H9 (cell line): ENCODE results near the gene MACROD1. TPM values are rescaled to one million over a fixed set of nuclear protein-coding genes. Genes with fewer than 3 reads are reported as not detected.

Experiments
- DNase-seq: peaks from one replicate; pipeline ENCODE4 v3.0.0-alpha.2; 2017
- H2AFZ ChIP-seq: one replicate; pipeline ENCODE4 v1.6.1; 2013; ENCODE audit warnings: mild to moderate bottlenecking, low read length, control low read depth, moderate library complexity
- H2AK5ac ChIP-seq: 2 replicates; pipeline ENCODE4 v1.6.1; 2013; ENCODE audit warnings: low read length, control low read depth, mixed read lengths; ENCODE audit not compliant: insufficient read length
- H2BK120ac ChIP-seq: one replicate; pipeline ENCODE4 v1.6.1; 2013; ENCODE audit warnings: low read depth, mild to moderate bottlenecking, low read length, control low read depth, inconsistent platforms; ENCODE audit not compliant: poor library complexity, severe bottlenecking
- H2BK12ac ChIP-seq: 2 replicates; pipeline ENCODE4 v1.6.1; 2013; ENCODE audit warnings: low read length, control low read depth, mixed read lengths, low read depth; ENCODE audit not compliant: insufficient read length
- H2BK15ac ChIP-seq: 2 replicates; pipeline ENCODE4 v1.6.1; 2013; ENCODE audit warnings: low read depth, low read length, control low read depth
- H2BK20ac ChIP-seq: one replicate; pipeline ENCODE4 v1.6.1; 2013; ENCODE audit warnings: low read depth, mild to moderate bottlenecking, low read length, control low read depth, inconsistent platforms; ENCODE audit not compliant: poor library complexity, severe bottlenecking
- H2BK5ac ChIP-seq: 2 replicates; pipeline ENCODE4 v1.6.1; 2013; ENCODE audit warnings: low read length, control low read depth, mixed read lengths; ENCODE audit not compliant: insufficient read length
- H3K14ac ChIP-seq: 2 replicates; pipeline ENCODE4 v1.6.1; 2013; ENCODE audit warnings: low read length, control low read depth; ENCODE audit not compliant: insufficient read depth
- H3K18ac ChIP-seq: 2 replicates; pipeline ENCODE4 v1.6.1; 2013; ENCODE audit warnings: low read depth, mild to moderate bottlenecking, mixed read lengths, low read length, control low read depth; ENCODE audit not compliant: insufficient read length
- H3K23ac ChIP-seq: 2 replicates; pipeline ENCODE4 v1.6.1; 2013; ENCODE audit warnings: low read length, control low read depth, mixed read lengths, low read depth; ENCODE audit not compliant: insufficient read length
- H3K23me2 ChIP-seq: 2 replicates; pipeline ENCODE4 v1.6.1; 2013; ENCODE audit warnings: low read depth, mild to moderate bottlenecking, mixed read lengths, low read length, control low read depth; ENCODE audit not compliant: insufficient read length, poor library complexity, severe bottlenecking
- H3K27ac ChIP-seq: 2 replicates; pipeline ENCODE4 v1.5.1; 2013; ENCODE audit warnings: low read length, control low read depth, mixed read lengths, low read depth; ENCODE audit not compliant: insufficient read length
- H3K27me3 ChIP-seq: 2 replicates; pipeline ENCODE4 v1.6.1; 2013; ENCODE audit warnings: low read length, control low read depth, inconsistent platforms; ENCODE audit not compliant: insufficient read depth
- H3K4ac ChIP-seq: 2 replicates; pipeline ENCODE4 v1.6.1; 2013; ENCODE audit warnings: low read depth, mild to moderate bottlenecking, control low read depth, inconsistent platforms, low read length, moderate library complexity
- H3K4me1 ChIP-seq: 2 replicates; pipeline ENCODE4 v1.6.1; 2013; ENCODE audit warnings: low read length, control low read depth, inconsistent platforms; ENCODE audit not compliant: insufficient read depth
- H3K4me2 ChIP-seq: 2 replicates; pipeline ENCODE4 v1.6.1; 2013; ENCODE audit warnings: low read length, control low read depth, mixed read lengths; ENCODE audit not compliant: insufficient read length, insufficient read depth
- H3K56ac ChIP-seq: 2 replicates; pipeline ENCODE4 v1.6.1; 2013; ENCODE audit warnings: low read depth, mild to moderate bottlenecking, mixed read lengths, low read length, control low read depth; ENCODE audit not compliant: insufficient read length
- H3K79me1 ChIP-seq: 2 replicates; pipeline ENCODE4 v1.6.1; 2013; ENCODE audit warnings: low read depth, mild to moderate bottlenecking, moderate library complexity, low read length, control low read depth, inconsistent platforms; ENCODE audit not compliant: insufficient read depth, poor library complexity, severe bottlenecking
- H3K79me2 ChIP-seq: 2 replicates; pipeline ENCODE4 v1.6.1; 2013; ENCODE audit warnings: low read length, control low read depth, inconsistent platforms; ENCODE audit not compliant: insufficient read depth
- H3K9ac ChIP-seq: 2 replicates; pipeline ENCODE4 v1.6.1; 2013; ENCODE audit warnings: low read length, control low read depth, mixed read lengths; ENCODE audit not compliant: insufficient read length; ENCODE audit errors: extremely low read depth
- H3K9me3 ChIP-seq: one replicate; pipeline ENCODE4 v1.6.1; 2013; ENCODE audit warnings: low read depth, low read length, inconsistent platforms; ENCODE audit not compliant: control insufficient read depth
- H3T11ph ChIP-seq: one replicate; pipeline ENCODE4 v1.6.1; 2013; ENCODE audit warnings: mild to moderate bottlenecking, low read length, control low read depth, inconsistent platforms
- H4K20me1 ChIP-seq: one replicate; pipeline ENCODE4 v1.6.1; 2013; ENCODE audit not compliant: control insufficient read depth, insufficient read length, insufficient read depth
- H4K5ac ChIP-seq: 2 replicates; pipeline ENCODE4 v1.6.1; 2013; ENCODE audit warnings: low read depth, mild to moderate bottlenecking, mixed read lengths, low read length, control low read depth; ENCODE audit not compliant: insufficient read length
- H4K8ac ChIP-seq: replicated peaks from 2 replicates; pipeline ENCODE4 v1.6.1; 2013; ENCODE audit warnings: low read length, control low read depth, mixed read lengths, low read depth; ENCODE audit not compliant: insufficient read length
- H4K91ac ChIP-seq: 2 replicates; pipeline ENCODE4 v1.6.1; 2013; ENCODE audit warnings: low read depth, mild to moderate bottlenecking, moderate library complexity, mixed read lengths, low read length, control low read depth; ENCODE audit not compliant: insufficient read length
- H3K27ac Mint-ChIP-seq, 3 experiments: 2 replicates in 2 of 3; 3 replicates in 1 of 3; pipeline ENCODE4 v1.8.0; 2020 to 2021; ENCODE audit warnings: mixed read lengths in 3 of 3, mild to moderate bottlenecking in 1 of 3, moderate library complexity in 1 of 3
- H3K27me3 Mint-ChIP-seq: 2 replicates; pipeline ENCODE4 v1.8.0; 2021; ENCODE audit warnings: low read depth, mild to moderate bottlenecking, moderate library complexity, mixed read lengths
- H3K36me3 Mint-ChIP-seq, 3 experiments: 2 replicates in 2 of 3; 3 replicates in 1 of 3; pipeline ENCODE4 v1.8.0; 2020 to 2021; ENCODE audit warnings: low read depth in 3 of 3, mixed read lengths in 3 of 3; ENCODE audit not compliant: insufficient read depth in 1 of 3
- H3K4me1 Mint-ChIP-seq, 2 experiments: 2 replicates each; pipeline ENCODE4 v1.8.0; 2020; ENCODE audit warnings: mixed read lengths in 2 of 2
- H3K4me3 Mint-ChIP-seq, 2 experiments: 2 replicates in 1 of 2; 3 replicates in 1 of 2; pipeline ENCODE4 v1.8.0; 2020 to 2021; ENCODE audit warnings: mild to moderate bottlenecking in 2 of 2, mixed read lengths in 2 of 2, moderate library complexity in 1 of 2
- H3K9me3 Mint-ChIP-seq, 2 experiments: 2 replicates in 1 of 2; 3 replicates in 1 of 2; pipeline ENCODE4 v1.8.0; 2020; ENCODE audit warnings: mild to moderate bottlenecking in 2 of 2, mixed read lengths in 2 of 2, moderate library complexity in 1 of 2
- WGBS: extraction: QIAGEN DNeasy Blood & Tissue Kit; methylation state at CpG from one replicate; pipeline ENCODE4 v1.1.7; 2013; ENCODE audit warnings: missing lambda C conversion rate, low lambda C conversion rate, mixed read lengths; ENCODE audit not compliant: insufficient read length; ENCODE audit errors: extremely low coverage; 5-methylcytosine and 5-hydroxymethylcytosine counted together
- total RNA-seq: library from RNA; stranded (reverse); gene quantifications from 2 replicates; pipeline ENCODE4 v1.2.1, GENCODE V29; 2021
- TF ChIP-seq, protein P1 (sequence below): fragments of 200-600 bp; sonication (generic); conservative IDR thresholded peaks from 3 replicates; pipeline ENCODE4 v1.8.0; 2021; ENCODE audit warnings: antibody characterized with exemption, mild to moderate bottlenecking

The MACROD1 gene
- total RNA-seq, 1 experiment from 2014 or later = 21.2 TPM

DNA sequence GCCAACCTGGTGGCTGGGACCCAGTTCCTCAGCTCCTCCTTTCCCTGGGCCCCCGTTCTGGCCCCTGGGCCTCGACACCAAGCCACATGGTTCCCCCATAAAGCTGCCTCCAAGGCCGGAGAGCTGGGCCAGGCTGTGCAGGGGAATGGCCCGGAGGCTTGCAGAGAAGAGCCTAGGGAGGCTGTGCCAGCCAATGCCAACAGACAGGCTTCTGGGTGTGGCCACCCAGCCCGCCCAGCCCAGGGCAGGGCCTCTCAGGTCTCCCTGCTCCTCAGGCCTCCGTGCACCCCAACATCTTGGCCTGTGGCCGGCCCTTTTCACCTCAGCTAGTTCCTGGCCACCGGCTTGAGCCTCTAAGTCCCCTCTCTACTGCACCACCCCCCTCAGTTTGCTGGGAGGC lies 147.6 kb downstream of the MACROD1 start:
- Histone ChIP-seq H2BK12ac (no peak overlapping the region), H3K79me2 (no peaks in the 10 kb centered on the region), H3K23me2 (no peaks in the 10 kb centered on the region), H2BK120ac (no peak overlapping the region), H3K79me1 (no peaks in the 10 kb centered on the region), H3K23ac (no peak overlapping the region), H3K14ac (no peak overlapping the region), H4K8ac (no peak overlapping the region), H2AK5ac (no peak overlapping the region), H3K4me2 (no peak overlapping the region), H3T11ph (no peak overlapping the region), H3K9me3 (no peaks in the 10 kb centered on the region), H3K4me1 (peaks cover 2% of the 10 kb centered on the region; the same call in 1 of the 2 replicates), H4K91ac (no peak overlapping the region), H2BK5ac (no peak overlapping the region), H2BK15ac (no peak overlapping the region), H2AFZ (no peak overlapping the region), H4K20me1 (no peaks in the 10 kb centered on the region), H3K27ac (no peak overlapping the region), H3K4ac (no peak overlapping the region), H3K27me3 (peaks cover 2% of the 10 kb centered on the region; the same call in 1 of the 2 replicates), H4K5ac (no peak overlapping the region), H3K56ac (no peak overlapping the region), H2BK20ac (no peak overlapping the region), H3K9ac (no peak overlapping the region), H3K18ac (no peak overlapping the region)
- no peaks in the 10 kb centered on the region; a peak in 1 of 7 replicates for H3K36me3 Mint-ChIP-seq
- H3K4me1 Mint-ChIP-seq = peaks cover 22 to 36% of the 10 kb centered on the region in 2 experiments
- peaks cover 50% of the 10 kb centered on the region for H3K27me3 Mint-ChIP-seq
- DNase-seq = no peak
- TF ChIP-seq, protein P1, sequence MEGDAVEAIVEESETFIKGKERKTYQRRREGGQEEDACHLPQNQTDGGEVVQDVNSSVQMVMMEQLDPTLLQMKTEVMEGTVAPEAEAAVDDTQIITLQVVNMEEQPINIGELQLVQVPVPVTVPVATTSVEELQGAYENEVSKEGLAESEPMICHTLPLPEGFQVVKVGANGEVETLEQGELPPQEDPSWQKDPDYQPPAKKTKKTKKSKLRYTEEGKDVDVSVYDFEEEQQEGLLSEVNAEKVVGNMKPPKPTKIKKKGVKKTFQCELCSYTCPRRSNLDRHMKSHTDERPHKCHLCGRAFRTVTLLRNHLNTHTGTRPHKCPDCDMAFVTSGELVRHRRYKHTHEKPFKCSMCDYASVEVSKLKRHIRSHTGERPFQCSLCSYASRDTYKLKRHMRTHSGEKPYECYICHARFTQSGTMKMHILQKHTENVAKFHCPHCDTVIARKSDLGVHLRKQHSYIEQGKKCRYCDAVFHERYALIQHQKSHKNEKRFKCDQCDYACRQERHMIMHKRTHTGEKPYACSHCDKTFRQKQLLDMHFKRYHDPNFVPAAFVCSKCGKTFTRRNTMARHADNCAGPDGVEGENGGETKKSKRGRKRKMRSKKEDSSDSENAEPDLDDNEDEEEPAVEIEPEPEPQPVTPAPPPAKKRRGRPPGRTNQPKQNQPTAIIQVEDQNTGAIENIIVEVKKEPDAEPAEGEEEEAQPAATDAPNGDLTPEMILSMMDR = no peak
- WGBS = no CpG with 5 or more reads among the region's 8 CpGs
- H3K4me3 Mint-ChIP-seq = no peak overlapping the region
- H3K27ac Mint-ChIP-seq = no peak overlapping the region
- no peaks in the 10 kb centered on the region for H3K9me3 Mint-ChIP-seq
